BE2C (cell line): ENCODE measurements around the gene CCDC85B.

ENCODE experiments used
- DNase-seq: peaks from one replicate; pipeline ENCODE4 v3.0.0-alpha.2; 2020
- H3K27me3 ChIP-seq: fragments of 250-450 bp; sonication (Bioruptor Pico); 2 replicates; pipeline ENCODE4 v1.5.1; 2020; ENCODE audit warnings: mild to moderate bottlenecking
- H3K36me3 ChIP-seq: fragments of 250-450 bp; sonication (Bioruptor Pico); 2 replicates; pipeline ENCODE4 v1.5.1; 2020; ENCODE audit warnings: mild to moderate bottlenecking
- H3K4me1 ChIP-seq: fragments of 250-450 bp; sonication (Bioruptor Pico); 2 replicates; pipeline ENCODE4 v1.5.1; 2020
- H3K4me3 ChIP-seq: 2 replicates; pipeline ENCODE4 v1.5.1; 2011; ENCODE audit warnings: low read depth, low read length
- H3K9me3 ChIP-seq: fragments of 250-450 bp; sonication (Bioruptor Pico); 2 replicates; pipeline ENCODE4 v1.5.1; 2020
- CTCF ChIP-seq: IDR thresholded peaks from 2 replicates; pipeline ENCODE4 v1.5.1; 2012; ENCODE audit warnings: mild to moderate bottlenecking, low read depth, low read length

The CCDC85B gene

GRCh38 chr11:65856689-65857499 lies 33.6 kb upstream of the CCDC85B start:
- Histone ChIP-seq H3K9me3 (no peaks in the 10 kb centered on the region), H3K27me3 (no peaks in the 10 kb centered on the region), H3K4me3 (peak overlapping the region; percentile 89), H3K36me3 (peaks cover 51% of the 10 kb centered on the region), H3K4me1 (no peaks in the 10 kb centered on the region)
- TF ChIP-seq CTCF: no peak
- peak; percentile 78 for DNase-seq

GRCh38 chr11:65857500-65857852 lies 33.0 kb upstream of the CCDC85B start:
- Histone ChIP-seq H3K36me3 (peaks cover 50% of the 10 kb centered on the region), H3K27me3 (no peaks in the 10 kb centered on the region), H3K4me1 (no peaks in the 10 kb centered on the region), H3K9me3 (no peaks in the 10 kb centered on the region), H3K4me3 (peak overlapping the region; percentile 89)
- no peak for TF ChIP-seq CTCF
- no peak for DNase-seq

- H3K4me1 ChIP-seq: no peaks in the 10 kb centered on the region
- H3K9me3 ChIP-seq: no peaks in the 10 kb centered on the region
- DNase-seq: peak; percentile 99
- H3K4me3 ChIP-seq: peak within 1 kb of the TSS; percentile 89
- TF ChIP-seq CTCF: no peak
- no peaks in the 10 kb centered on the region for H3K27me3 ChIP-seq
- H3K36me3 ChIP-seq: peaks cover 50% of the 10 kb centered on the region
Observed at GRCh38 chr11:65857853-65858680, 32.4 kb upstream of the CCDC85B start, which contains the start of gene CFL1. Gene CFL1, minus strand, starts transcription at chr11:65858180. Its CDS starts 81 bp downstream, at chr11:65858099.

- Histone ChIP-seq H3K36me3 (peaks cover 50% of the 10 kb centered on the region), H3K4me1 (no peaks in the 10 kb centered on the region), H3K9me3 (no peaks in the 10 kb centered on the region), H3K4me3 (peak overlapping the region; percentile 89), H3K27me3 (no peaks in the 10 kb centered on the region)
- TF ChIP-seq CTCF: no peak
- DNase-seq: no peak
Observed at GRCh38 chr11:65858681-65859087, 31.8 kb upstream of the CCDC85B start.

- no peaks in the 10 kb centered on the region for H3K27me3 ChIP-seq
- DNase-seq: peak; percentile 100
- peaks cover 50% of the 10 kb centered on the region for H3K36me3 ChIP-seq
- TF ChIP-seq CTCF: peak; percentile 47
- H3K9me3 ChIP-seq: no peaks in the 10 kb centered on the region
- H3K4me1 ChIP-seq: no peaks in the 10 kb centered on the region
- peak overlapping the region; percentile 99 for H3K4me3 ChIP-seq
Observed at GRCh38 chr11:65859095-65859811, 31.2 kb upstream of the CCDC85B start.
